SH-SY5Y (cell line): ENCODE results near the gene SPON1.

Experiments used
- GATA2 ChIP-seq: IDR thresholded peaks from 2 replicates; pipeline ENCODE4 v1.6.1; 2011; ENCODE audit warnings: mild to moderate bottlenecking, low read depth, low read length
- GATA3 ChIP-seq: IDR thresholded peaks from 2 replicates; pipeline ENCODE4 v1.6.1; 2011; ENCODE audit warnings: low read depth, mild to moderate bottlenecking, low read length, moderate library complexity

DNA sequence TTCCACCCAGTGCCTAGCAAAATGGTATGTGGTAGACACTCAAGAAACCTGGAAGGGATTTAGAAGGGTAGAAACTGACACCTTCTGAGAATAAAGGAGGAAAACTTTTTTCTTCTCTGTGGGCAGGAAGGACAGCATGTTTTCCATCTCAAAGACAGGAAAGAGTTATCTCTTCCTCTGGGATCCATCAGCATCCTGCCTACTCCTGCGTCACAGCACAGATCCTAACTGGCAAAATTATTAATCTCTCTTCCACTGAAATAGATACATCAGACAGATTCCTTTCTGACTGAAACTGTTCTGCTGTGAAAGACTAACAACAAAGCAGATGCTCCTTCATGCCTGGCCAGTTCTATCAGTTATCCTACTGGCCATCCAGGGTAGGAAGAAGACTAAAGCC is 147.2 kb downstream of the SPON1 start:
- TF ChIP-seq GATA2 (no peak), GATA3 (no peak)
